ENCODE measurements around the gene UBE2I.

UBE2I gene

GRCh38 chr16:1261131-1261892, 48.1 kb upstream of the UBE2I start:
- H3K4me3 ChIP-seq (ENCODE audit: low read length in 2 of 2): no peak overlapping the region
- H3K4me1 ChIP-seq (ENCODE audit: control insufficient read depth in 2 of 2, insufficient read depth in 1 of 2, low read depth in 1 of 2, low read length in 2 of 2): peaks cover 0 to 2% of the 10 kb centered on the region in 2 donors
- H3K27ac ChIP-seq (replicated peaks; ENCODE audit: low read length): no peak overlapping the region
- no peaks in the 10 kb centered on the region for H3K36me3 ChIP-seq (replicated peaks in 1 of 2; ENCODE audit: control insufficient read depth in 2 of 2, insufficient read depth in 2 of 2, low read length in 2 of 2)
- H2BK12ac ChIP-seq (ENCODE audit: low read length): no peak overlapping the region
- H2AK5ac ChIP-seq (ENCODE audit: low read depth, low read length): peak overlapping the region; percentile 63
- WGBS, 2 donors (ENCODE audit: extremely low coverage in 2 of 2, insufficient read length in 2 of 2, insufficient replicate concordance in 1 of 2): no CpG with 5 or more reads among the region's 47 CpGs
- peak overlapping the region; percentile 95 for H3K23ac ChIP-seq (ENCODE audit: low read depth, low read length, poor library complexity)
- H3K4me2 ChIP-seq (ENCODE audit: insufficient read depth, low read length, poor library complexity, severe bottlenecking): peak overlapping the region; percentile 12
- H3K18ac ChIP-seq (ENCODE audit: low read length): peak overlapping the region; percentile 87
- peaks cover 11 to 58% (median 38%) of the 10 kb centered on the region in 3 experiments for H3K27me3 ChIP-seq (ENCODE audit: control insufficient read depth in 3 of 3, insufficient read depth in 3 of 3, low read depth in 1 of 3, low read length in 3 of 3)
- no peak overlapping the region for H3K9ac ChIP-seq (ENCODE audit: low read depth, low read length, poor library complexity)
- no peak overlapping the region for H2AFZ ChIP-seq (ENCODE audit: low read length)
- no peak overlapping the region for H4K91ac ChIP-seq (ENCODE audit: low read depth, low read length, poor library complexity)
- H4K8ac ChIP-seq (ENCODE audit: low read depth, low read length): no peak overlapping the region
- H3K9me3 ChIP-seq (replicated peaks in 1 of 2; ENCODE audit: control insufficient read depth in 2 of 2, insufficient read depth in 1 of 2, low read depth in 1 of 2, low read length in 2 of 2): peaks cover 0 to 10% of the 10 kb centered on the region in 2 donors
- no peak for DNase-seq (ENCODE audit: low spot score)
- peak overlapping the region; percentile 55 for H2BK15ac ChIP-seq (ENCODE audit: low read length)
- H2BK120ac ChIP-seq (ENCODE audit: low read depth, low read length): no peak overlapping the region
- peak overlapping the region; percentile 71 for H3K14ac ChIP-seq (ENCODE audit: low read length)
- no peak overlapping the region for H2BK5ac ChIP-seq (ENCODE audit: low read length)
- H3K4ac ChIP-seq (ENCODE audit: low read length): no peak overlapping the region
- peaks cover 4% of the 10 kb centered on the region for H3K79me1 ChIP-seq (ENCODE audit: low read depth, low read length)

GRCh38 chr16:1262210-1262845, 47.1 kb upstream of the UBE2I start:
- H3K4me2 ChIP-seq (ENCODE audit: insufficient read depth, low read length, poor library complexity, severe bottlenecking): no peak overlapping the region
- H3K4me1 ChIP-seq (ENCODE audit: control insufficient read depth in 2 of 2, insufficient read depth in 1 of 2, low read depth in 1 of 2, low read length in 2 of 2): peaks cover 0 to 2% of the 10 kb centered on the region in 2 donors
- no peak overlapping the region for H4K91ac ChIP-seq (ENCODE audit: low read depth, low read length, poor library complexity)
- H3K79me1 ChIP-seq (ENCODE audit: low read depth, low read length): peaks cover 4% of the 10 kb centered on the region
- no peak overlapping the region for H2BK5ac ChIP-seq (ENCODE audit: low read length)
- H3K36me3 ChIP-seq (replicated peaks in 1 of 2; ENCODE audit: control insufficient read depth in 2 of 2, insufficient read depth in 2 of 2, low read length in 2 of 2): no peaks in the 10 kb centered on the region
- no peak overlapping the region for H3K18ac ChIP-seq (ENCODE audit: low read length)
- no peak overlapping the region for H3K4me3 ChIP-seq (ENCODE audit: low read length in 2 of 2)
- H3K23ac ChIP-seq (ENCODE audit: low read depth, low read length, poor library complexity): no peak overlapping the region
- no peak for DNase-seq (ENCODE audit: low spot score)
- no peak overlapping the region for H3K9ac ChIP-seq (ENCODE audit: low read depth, low read length, poor library complexity)
- no peak overlapping the region for H3K27ac ChIP-seq (replicated peaks; ENCODE audit: low read length)
- peaks cover 0 to 11% of the 10 kb centered on the region in 2 donors for H3K9me3 ChIP-seq (replicated peaks in 1 of 2; ENCODE audit: control insufficient read depth in 2 of 2, insufficient read depth in 1 of 2, low read depth in 1 of 2, low read length in 2 of 2)
- no peak overlapping the region for H2BK15ac ChIP-seq (ENCODE audit: low read length)
- no CpG with 5 or more reads among the region's 32 CpGs for WGBS, 2 donors (ENCODE audit: extremely low coverage in 2 of 2, insufficient read length in 2 of 2, insufficient replicate concordance in 1 of 2)
- H3K14ac ChIP-seq (ENCODE audit: low read length): no peak overlapping the region
- H3K27me3 ChIP-seq (ENCODE audit: control insufficient read depth in 3 of 3, insufficient read depth in 3 of 3, low read depth in 1 of 3, low read length in 3 of 3): peaks cover 11 to 51% (median 38%) of the 10 kb centered on the region in 3 experiments
- H2AK5ac ChIP-seq (ENCODE audit: low read depth, low read length): peak overlapping the region; percentile 50
- no peak overlapping the region for H2BK120ac ChIP-seq (ENCODE audit: low read depth, low read length)
- H3K4ac ChIP-seq (ENCODE audit: low read length): no peak overlapping the region
- H2BK12ac ChIP-seq (ENCODE audit: low read length): no peak overlapping the region
- H4K8ac ChIP-seq (ENCODE audit: low read depth, low read length): no peak overlapping the region
- no peak overlapping the region for H2AFZ ChIP-seq (ENCODE audit: low read length)

- no CpG with 5 or more reads among the region's 9 CpGs for WGBS, 2 donors (ENCODE audit: extremely low coverage in 2 of 2, insufficient read length in 2 of 2, insufficient replicate concordance in 1 of 2)
- Histone ChIP-seq H4K91ac (ENCODE audit: low read depth, low read length, poor library complexity) (no peak overlapping the region), H3K36me3 (replicated peaks in 1 of 2; ENCODE audit: control insufficient read depth in 2 of 2, insufficient read depth in 2 of 2, low read length in 2 of 2) (no peaks in the 10 kb centered on the region), H3K9me3 (replicated peaks in 1 of 2; ENCODE audit: control insufficient read depth in 2 of 2, insufficient read depth in 1 of 2, low read depth in 1 of 2, low read length in 2 of 2) (peaks cover 0 to 11% of the 10 kb centered on the region in 2 donors), H4K8ac (ENCODE audit: low read depth, low read length) (no peak overlapping the region), H3K14ac (ENCODE audit: low read length) (no peak overlapping the region), H3K4me1 (ENCODE audit: control insufficient read depth in 2 of 2, insufficient read depth in 1 of 2, low read depth in 1 of 2, low read length in 2 of 2) (peaks cover 0 to 2% of the 10 kb centered on the region in 2 donors), H2BK120ac (ENCODE audit: low read depth, low read length) (no peak overlapping the region), H2AFZ (ENCODE audit: low read length) (no peak overlapping the region), H3K27ac (replicated peaks; ENCODE audit: low read length) (no peak overlapping the region), H2BK15ac (ENCODE audit: low read length) (no peak overlapping the region), H3K79me1 (ENCODE audit: low read depth, low read length) (peaks cover 4% of the 10 kb centered on the region), H2BK12ac (ENCODE audit: low read length) (no peak overlapping the region), H3K27me3 (ENCODE audit: control insufficient read depth in 3 of 3, insufficient read depth in 3 of 3, low read depth in 1 of 3, low read length in 3 of 3) (peaks cover 11 to 48% (median 38%) of the 10 kb centered on the region in 3 experiments), H3K4me3 (ENCODE audit: low read length in 2 of 2) (no peak overlapping the region), H3K23ac (ENCODE audit: low read depth, low read length, poor library complexity) (no peak overlapping the region), H3K18ac (ENCODE audit: low read length) (peak overlapping the region; percentile 38), H2BK5ac (ENCODE audit: low read length) (no peak overlapping the region), H2AK5ac (ENCODE audit: low read depth, low read length) (peak overlapping the region; percentile 50), H3K4ac (ENCODE audit: low read length) (no peak overlapping the region), H3K9ac (ENCODE audit: low read depth, low read length, poor library complexity) (no peak overlapping the region), H3K4me2 (ENCODE audit: insufficient read depth, low read length, poor library complexity, severe bottlenecking) (no peak overlapping the region)
- no peak for DNase-seq (ENCODE audit: low spot score)
Observed at GRCh38 chr16:1262846-1263221, 46.6 kb upstream of the UBE2I start.

- Histone ChIP-seq H2BK120ac (ENCODE audit: low read depth, low read length) (no peak overlapping the region), H3K27ac (replicated peaks; ENCODE audit: low read length) (no peak overlapping the region), H4K8ac (ENCODE audit: low read depth, low read length) (no peak overlapping the region), H3K36me3 (replicated peaks in 1 of 2; ENCODE audit: control insufficient read depth in 2 of 2, insufficient read depth in 2 of 2, low read length in 2 of 2) (no peaks in the 10 kb centered on the region), H3K23ac (ENCODE audit: low read depth, low read length, poor library complexity) (no peak overlapping the region), H3K4ac (ENCODE audit: low read length) (no peak overlapping the region), H3K18ac (ENCODE audit: low read length) (no peak overlapping the region), H3K4me1 (ENCODE audit: control insufficient read depth in 2 of 2, insufficient read depth in 1 of 2, low read depth in 1 of 2, low read length in 2 of 2) (peaks cover 0 to 2% of the 10 kb centered on the region in 2 donors), H2BK12ac (ENCODE audit: low read length) (no peak overlapping the region), H3K79me1 (ENCODE audit: low read depth, low read length) (peaks cover 4% of the 10 kb centered on the region), H2AFZ (ENCODE audit: low read length) (no peak overlapping the region), H2BK15ac (ENCODE audit: low read length) (no peak overlapping the region), H3K9ac (ENCODE audit: low read depth, low read length, poor library complexity) (no peak overlapping the region), H2BK5ac (ENCODE audit: low read length) (no peak overlapping the region), H3K27me3 (ENCODE audit: control insufficient read depth in 3 of 3, insufficient read depth in 3 of 3, low read depth in 1 of 3, low read length in 3 of 3) (peaks cover 11 to 42% (median 37%) of the 10 kb centered on the region in 3 experiments), H2AK5ac (ENCODE audit: low read depth, low read length) (peak overlapping the region; percentile 35), H3K14ac (ENCODE audit: low read length) (no peak overlapping the region), H3K9me3 (replicated peaks in 1 of 2; ENCODE audit: control insufficient read depth in 2 of 2, insufficient read depth in 1 of 2, low read depth in 1 of 2, low read length in 2 of 2) (peaks cover 0 to 11% of the 10 kb centered on the region in 2 donors), H3K4me2 (ENCODE audit: insufficient read depth, low read length, poor library complexity, severe bottlenecking) (no peak overlapping the region), H3K4me3 (ENCODE audit: low read length in 2 of 2) (no peak overlapping the region), H4K91ac (ENCODE audit: low read depth, low read length, poor library complexity) (no peak overlapping the region)
- DNase-seq (ENCODE audit: low spot score): no peak
- no CpG with 5 or more reads among the region's 15 CpGs for WGBS, 2 donors (ENCODE audit: extremely low coverage in 2 of 2, insufficient read length in 2 of 2, insufficient replicate concordance in 1 of 2)
Observed at GRCh38 chr16:1263591-1264344, 45.7 kb upstream of the UBE2I start.

All from neuronal stem cell (in vitro differentiated cells).